IMR-90 (cell line): ENCODE measurements around the gene CNGB1. TPM values are rescaled to one million over a fixed set of nuclear protein-coding genes. Genes with fewer than 3 reads are reported as not detected.

Source experiments
- ATAC-seq: fragments of 200-7000 bp; cut with Tn5 transposase; 2 replicates; pipeline ENCODE4 v1.9.1; 2020; ENCODE audit warnings: low read depth, mild to moderate bottlenecking, moderate library complexity
- BruUV-seq: library from RNA; stranded (reverse); fragments of 400-500 nt; replicated peaks from 2 replicates; lab custom pipeline; 2021; lab: Mats Ljungman, UMichigan
- CTCF ChIA-PET: fragments of 300-600 bp; formaldehyde crosslinking; extraction: SDS; loops from one replicate; lab custom pipeline; 2021; ENCODE audit warnings: antibody characterized with exemption; lab: Yijun Ruan, JAX
- POLR2A ChIA-PET: fragments of 300-600 bp; sonication (Branson Sonifier 250); formaldehyde crosslinking; loops from one replicate; lab custom pipeline; 2022; ENCODE audit warnings: antibody characterized with exemption; ENCODE audit not compliant: unreplicated experiment; lab: Charles Lee
- DNase-seq: peaks from one replicate; pipeline ENCODE4 v3.0.0; 2013
- H2AFZ ChIP-seq: replicated peaks from 2 replicates; pipeline ENCODE3; 2013; ENCODE audit warnings: low read length, mild to moderate bottlenecking; ENCODE audit not compliant: poor library complexity
- H2AK5ac ChIP-seq: 2 replicates; pipeline ENCODE4 v1.6.1; 2013; ENCODE audit warnings: low read depth, low read length, inconsistent platforms
- H2AK9ac ChIP-seq: replicated peaks from 2 replicates; pipeline ENCODE3; 2013; ENCODE audit warnings: mild to moderate bottlenecking, low read depth, low read length, moderate library complexity; ENCODE audit not compliant: poor library complexity
- H2BK120ac ChIP-seq: 2 replicates; pipeline ENCODE4 v1.6.1; 2013; ENCODE audit warnings: low read depth, low read length, inconsistent platforms
- H2BK15ac ChIP-seq: 3 replicates; pipeline ENCODE4 v1.6.1; 2013; ENCODE audit warnings: low read depth, low read length, inconsistent platforms
- H2BK20ac ChIP-seq: 2 replicates; pipeline ENCODE4 v1.6.1; 2013; ENCODE audit warnings: low read depth, mild to moderate bottlenecking, inconsistent platforms, low read length, moderate library complexity
- H2BK5ac ChIP-seq: 2 replicates; pipeline ENCODE4 v1.6.1; 2013; ENCODE audit warnings: mild to moderate bottlenecking, low read depth, low read length, inconsistent platforms; ENCODE audit not compliant: poor library complexity, severe bottlenecking
- H3K14ac ChIP-seq: replicated peaks from 2 replicates; pipeline ENCODE4 v1.6.1; 2013; ENCODE audit warnings: low read depth, low read length, inconsistent platforms
- H3K18ac ChIP-seq: 2 replicates; pipeline ENCODE4 v1.6.1; 2013; ENCODE audit warnings: low read depth, low read length, control low read depth
- H3K23ac ChIP-seq: 2 replicates; pipeline ENCODE4 v1.6.1; 2013; ENCODE audit warnings: low read depth, low read length, inconsistent platforms
- H3K27ac ChIP-seq: 2 replicates; pipeline ENCODE4 v1.5.1; 2013; ENCODE audit warnings: mild to moderate bottlenecking, control low read depth, low read length; ENCODE audit not compliant: insufficient read depth
- H3K27me3 ChIP-seq: 2 replicates; pipeline ENCODE4 v1.6.1; 2013; ENCODE audit warnings: low read length; ENCODE audit not compliant: control insufficient read depth, insufficient read depth
- H3K36me3 ChIP-seq: 2 replicates; pipeline ENCODE4 v1.6.1; 2013; ENCODE audit warnings: low read length, mixed read lengths; ENCODE audit not compliant: control insufficient read depth, insufficient read depth
- H3K4ac ChIP-seq: 2 replicates; pipeline ENCODE4 v1.6.1; 2013; ENCODE audit warnings: low read depth, low read length, inconsistent platforms
- H3K4me1 ChIP-seq: 2 replicates; pipeline ENCODE4 v1.6.1; 2013; ENCODE audit warnings: low read length, mixed read lengths; ENCODE audit not compliant: control insufficient read depth, insufficient read depth
- H3K4me2 ChIP-seq: 2 replicates; pipeline ENCODE4 v1.6.1; 2013; ENCODE audit warnings: low read depth, mild to moderate bottlenecking, control low read depth, low read length, moderate library complexity
- H3K4me3 ChIP-seq: 2 replicates; pipeline ENCODE4 v1.5.1; 2013; ENCODE audit warnings: low read depth, mild to moderate bottlenecking, control low read depth, low read length, moderate library complexity; ENCODE audit not compliant: insufficient read depth
- H3K56ac ChIP-seq: 2 replicates; pipeline ENCODE4 v1.6.1; 2013; ENCODE audit warnings: low read length, inconsistent platforms; ENCODE audit not compliant: insufficient read depth; ENCODE audit errors: extremely low read depth
- H3K79me1 ChIP-seq, 2 experiments: 2 replicates each; pipeline ENCODE4 v1.6.1; 2013; ENCODE audit warnings: low read length in 2 of 2, inconsistent platforms in 1 of 2, low read depth in 1 of 2
- H3K9ac ChIP-seq: 2 replicates; pipeline ENCODE4 v1.6.1; 2013; ENCODE audit warnings: low read depth, low read length, control low read depth
- H3K9me1 ChIP-seq: 2 replicates; pipeline ENCODE4 v1.6.1; 2013; ENCODE audit warnings: low read length, inconsistent platforms; ENCODE audit not compliant: insufficient read depth
- H3K9me3 ChIP-seq: 2 replicates; pipeline ENCODE4 v1.6.1; 2013; ENCODE audit warnings: low read length; ENCODE audit not compliant: control insufficient read depth, insufficient read depth
- H4K20me1 ChIP-seq: 2 replicates; pipeline ENCODE4 v1.6.1; 2013; ENCODE audit warnings: low read length, inconsistent platforms; ENCODE audit not compliant: insufficient read depth
- H4K5ac ChIP-seq: 2 replicates; pipeline ENCODE4 v1.6.1; 2013; ENCODE audit warnings: mild to moderate bottlenecking, low read depth, low read length, control low read depth
- H4K8ac ChIP-seq, 2 experiments: 2 replicates each; pipeline ENCODE4 v1.6.1; 2013; ENCODE audit warnings: low read depth in 2 of 2, low read length in 2 of 2, control low read depth in 1 of 2, inconsistent platforms in 1 of 2
- H4K91ac ChIP-seq: 2 replicates; pipeline ENCODE4 v1.6.1; 2013; ENCODE audit warnings: low read depth, low read length, inconsistent platforms; ENCODE audit not compliant: insufficient read depth
- BHLHE40 ChIP-seq: fragments of 150-350 bp; IDR thresholded peaks from 2 replicates; pipeline ENCODE4 v1.6.1; 2016; ENCODE audit warnings: mild to moderate bottlenecking, low read depth, low read length
- CEBPB ChIP-seq: IDR thresholded peaks from 2 replicates; pipeline ENCODE4 v1.6.1; 2012; ENCODE audit warnings: low read depth, low read length, improper control_type of control experiment
- CHD1 ChIP-seq: IDR thresholded peaks from 2 replicates; pipeline ENCODE4 v1.6.1; 2012; ENCODE audit warnings: low read depth, low read length, improper control_type of control experiment
- FOS ChIP-seq: fragments of 150-350 bp; IDR thresholded peaks from 2 replicates; pipeline ENCODE4 v1.6.1; 2016; ENCODE audit warnings: low read depth, low read length
- MAFK ChIP-seq: IDR thresholded peaks from 2 replicates; pipeline ENCODE4 v1.6.1; 2012; ENCODE audit warnings: low read depth, low read length, improper control_type of control experiment
- MAZ ChIP-seq: IDR thresholded peaks from 2 replicates; pipeline ENCODE4 v1.6.1; 2012; ENCODE audit warnings: low read depth, mild to moderate bottlenecking, low read length, improper control_type of control experiment, moderate library complexity, borderline replicate concordance
- MXI1 ChIP-seq: IDR thresholded peaks from 2 replicates; pipeline ENCODE4 v1.6.1; 2012; ENCODE audit warnings: low read depth, mild to moderate bottlenecking, low read length, moderate library complexity, borderline replicate concordance
- NFE2L2 ChIP-seq: fragments of 150-350 bp; IDR thresholded peaks from 2 replicates; pipeline ENCODE4 v1.6.1; 2016; ENCODE audit warnings: low read depth, mild to moderate bottlenecking, low read length
- POLR2A ChIP-seq: IDR thresholded peaks from 2 replicates; pipeline ENCODE4 v1.6.1; 2012; ENCODE audit warnings: mild to moderate bottlenecking, low read depth, low read length
- RAD21 ChIP-seq: IDR thresholded peaks from 2 replicates; pipeline ENCODE4 v1.6.1; 2012; ENCODE audit warnings: low read length, improper control_type of control experiment
- RCOR1 ChIP-seq: IDR thresholded peaks from 2 replicates; pipeline ENCODE4 v1.6.1; 2012; ENCODE audit warnings: mild to moderate bottlenecking, low read length, improper control_type of control experiment; ENCODE audit not compliant: insufficient replicate concordance
- RFX5 ChIP-seq: IDR thresholded peaks from 2 replicates; pipeline ENCODE4 v1.8.0; 2012; ENCODE audit warnings: low read depth, mild to moderate bottlenecking, low read length, moderate library complexity
- SMC3 ChIP-seq: fragments of 150-350 bp; IDR thresholded peaks from 2 replicates; pipeline ENCODE4 v1.6.1; 2016; ENCODE audit warnings: low read depth, mild to moderate bottlenecking, antibody characterized with exemption, low read length, moderate library complexity
- WGBS, 2 experiments: methylation state at CpG; one replicate each; pipeline versions ENCODE4 v1.1.5 to v1.1.7; 2013; ENCODE audit warnings: missing lambda C conversion rate in 2 of 2; ENCODE audit not compliant: insufficient read length in 1 of 2; ENCODE audit errors: extremely low coverage in 2 of 2; 5-methylcytosine and 5-hydroxymethylcytosine counted together
- dilution Hi-C: fragments of 300-500 bp; cut with HindIII; formaldehyde crosslinking; loops from one replicate; pipeline ENCODE4 v1.14.3; 2018; ENCODE audit warnings: low sequenced_read_pairs; ENCODE audit not compliant: unreplicated experiment
- in situ Hi-C: fragments of 300-500 bp; cut with MboI; formaldehyde crosslinking; loops from 3 replicates; pipeline ENCODE4 v1.14.3; 2019; ENCODE audit warnings: low sequenced_read_pairs, inconsistent platforms, mixed read lengths
- intact Hi-C: fragments of 100-400 bp; cut with micrococcal nuclease; formaldehyde crosslinking; loops from 2 replicates; pipeline ENCODE4 v1.10.0; 2022
- polyA plus RNA-seq, 3 experiments: library from polyadenylated mRNA; depleted of rRNA; stranded (reverse); fragments of >200 nt; gene quantifications; 2 replicates each; pipeline ENCODE4 v1.2.3, GENCODE V29; 2012; ENCODE audit warnings: low replicate concordance in 1 of 3
- total RNA-seq: library from RNA; depleted of rRNA; stranded (reverse); fragments of >200 nt; gene quantifications from 2 replicates; pipeline ENCODE4 v1.2.3, GENCODE V29; 2012
- TF ChIP-seq, protein P1 (sequence below): fragments of 150-350 bp; IDR thresholded peaks from 2 replicates; pipeline ENCODE4 v1.6.1; 2017; ENCODE audit warnings: mild to moderate bottlenecking, antibody characterized with exemption, low read length, low read depth
- TF ChIP-seq, protein P2 (sequence below): fragments of 150-350 bp; IDR thresholded peaks from 2 replicates; pipeline ENCODE4 v1.6.1; 2016; ENCODE audit warnings: low read depth, mild to moderate bottlenecking, low read length, moderate library complexity, borderline replicate concordance

CNGB1 gene
- total and polyA plus RNA-seq, 2 of the 4 experiments (the other 2 are of a cell fraction) = not detected

DNA sequence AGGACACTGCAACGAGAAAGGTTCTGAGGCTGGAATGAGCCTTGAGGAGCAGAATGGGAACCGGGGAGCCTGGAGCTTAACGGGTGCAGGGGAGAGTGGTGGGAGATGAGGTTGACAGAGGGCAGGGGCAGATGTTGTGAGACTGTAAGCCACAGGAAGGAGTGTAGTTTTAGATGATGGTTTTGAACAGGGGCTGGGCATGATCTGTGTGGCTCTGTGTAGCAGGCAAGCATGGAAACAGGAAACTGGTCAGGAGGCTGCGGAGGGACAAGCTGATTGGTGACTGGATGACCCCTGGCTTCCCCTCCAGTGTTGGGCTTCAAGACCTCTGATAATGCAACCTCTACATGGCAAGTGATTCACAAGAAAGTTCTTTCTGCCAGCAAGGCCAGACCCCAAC is 1.4 kb upstream of the CNGB1 start:
- no peak overlapping the region for H2BK5ac ChIP-seq
- no peak overlapping the region for H2BK15ac ChIP-seq
- H3K14ac ChIP-seq = no peak overlapping the region
- no peak overlapping the region for H3K4me2 ChIP-seq
- H3K27me3 ChIP-seq = peaks cover 51% of the 10 kb centered on the region
- ChIA-PET POLR2A (no interaction called here), CTCF (no interaction called here)
- no peak overlapping the region for H3K4me3 ChIP-seq
- WGBS, 2 experiments = 39% methylated on average over 2 of the region's 4 CpGs; no CpG with 5 or more reads in 1 of the 2 experiments
- H2AFZ ChIP-seq = no peak overlapping the region
- H2AK9ac ChIP-seq = no peak overlapping the region
- H4K5ac ChIP-seq = no peak overlapping the region
- no peak overlapping the region for H3K4ac ChIP-seq
- H3K56ac ChIP-seq = no peak overlapping the region
- H4K91ac ChIP-seq = no peak overlapping the region
- H4K8ac ChIP-seq = no peak overlapping the region
- H3K36me3 ChIP-seq = no peaks in the 10 kb centered on the region
- BruUV-seq = no TSS peak
- in situ Hi-C loops = no loop called here
- H3K9ac ChIP-seq = no peak overlapping the region
- H3K9me3 ChIP-seq = peaks cover 2% of the 10 kb centered on the region; the same call in 1 of the 2 replicates
- DNase-seq (no peak), ATAC-seq (no peak)
- no peaks in the 10 kb centered on the region for H3K9me1 ChIP-seq
- no peaks in the 10 kb centered on the region for H4K20me1 ChIP-seq
- no peak overlapping the region for H2BK20ac ChIP-seq
- H3K27ac ChIP-seq = no peak overlapping the region
- no peak overlapping the region for H3K23ac ChIP-seq
- no peak overlapping the region for H3K18ac ChIP-seq
- H3K4me1 ChIP-seq = no peaks in the 10 kb centered on the region
- no peak overlapping the region for H2BK120ac ChIP-seq
- no peaks in the 10 kb centered on the region for H3K79me1 ChIP-seq
- intact Hi-C loops = no loop called here
- H2AK5ac ChIP-seq = no peak overlapping the region
- dilution Hi-C loops = no loop called here
- no peak for TF ChIP-seq CHD1
- TF ChIP-seq RCOR1 = no peak
- TF ChIP-seq MXI1 = no peak
- no peak for TF ChIP-seq POLR2A
- TF ChIP-seq, protein P1, sequence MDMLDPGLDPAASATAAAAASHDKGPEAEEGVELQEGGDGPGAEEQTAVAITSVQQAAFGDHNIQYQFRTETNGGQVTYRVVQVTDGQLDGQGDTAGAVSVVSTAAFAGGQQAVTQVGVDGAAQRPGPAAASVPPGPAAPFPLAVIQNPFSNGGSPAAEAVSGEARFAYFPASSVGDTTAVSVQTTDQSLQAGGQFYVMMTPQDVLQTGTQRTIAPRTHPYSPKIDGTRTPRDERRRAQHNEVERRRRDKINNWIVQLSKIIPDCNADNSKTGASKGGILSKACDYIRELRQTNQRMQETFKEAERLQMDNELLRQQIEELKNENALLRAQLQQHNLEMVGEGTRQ = no peak
- no peak for TF ChIP-seq FOS
- TF ChIP-seq, protein P2, sequence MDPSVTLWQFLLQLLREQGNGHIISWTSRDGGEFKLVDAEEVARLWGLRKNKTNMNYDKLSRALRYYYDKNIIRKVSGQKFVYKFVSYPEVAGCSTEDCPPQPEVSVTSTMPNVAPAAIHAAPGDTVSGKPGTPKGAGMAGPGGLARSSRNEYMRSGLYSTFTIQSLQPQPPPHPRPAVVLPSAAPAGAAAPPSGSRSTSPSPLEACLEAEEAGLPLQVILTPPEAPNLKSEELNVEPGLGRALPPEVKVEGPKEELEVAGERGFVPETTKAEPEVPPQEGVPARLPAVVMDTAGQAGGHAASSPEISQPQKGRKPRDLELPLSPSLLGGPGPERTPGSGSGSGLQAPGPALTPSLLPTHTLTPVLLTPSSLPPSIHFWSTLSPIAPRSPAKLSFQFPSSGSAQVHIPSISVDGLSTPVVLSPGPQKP = no peak
- TF ChIP-seq CEBPB = no peak
- TF ChIP-seq NFE2L2 = no peak
- TF ChIP-seq BHLHE40 = no peak
- TF ChIP-seq RFX5 = no peak
- no peak for TF ChIP-seq MAZ
- no peak for TF ChIP-seq MAFK
- TF ChIP-seq SMC3 = no peak
- TF ChIP-seq RAD21 = no peak
